AG09309 (cell line): Measurements from ENCODE around the gene BFSP2.
"Not testable (repeated sequence)": the region's sequence is repeated elsewhere in the genome, so short reads cannot be mapped to it uniquely, and the experiment has no call there.

Experiments used
- DNase-seq: peaks from one replicate; pipeline ENCODE4 v3.0.0-alpha.2; 2010; ENCODE audit warnings: low read depth
- H3K4me3 ChIP-seq: 2 replicates; pipeline ENCODE4 v1.5.1; 2011; ENCODE audit warnings: mild to moderate bottlenecking, low read depth, low read length, moderate library complexity; ENCODE audit not compliant: control insufficient read depth
- TF ChIP-seq, protein P1 (sequence below): IDR thresholded peaks from 2 replicates; pipeline ENCODE4 v1.5.1; 2011; ENCODE audit warnings: mild to moderate bottlenecking, low read depth, low read length, inconsistent platforms; ENCODE audit not compliant: insufficient read depth, control insufficient read depth; ENCODE audit errors: missing control alignments

BFSP2 gene

DNA sequence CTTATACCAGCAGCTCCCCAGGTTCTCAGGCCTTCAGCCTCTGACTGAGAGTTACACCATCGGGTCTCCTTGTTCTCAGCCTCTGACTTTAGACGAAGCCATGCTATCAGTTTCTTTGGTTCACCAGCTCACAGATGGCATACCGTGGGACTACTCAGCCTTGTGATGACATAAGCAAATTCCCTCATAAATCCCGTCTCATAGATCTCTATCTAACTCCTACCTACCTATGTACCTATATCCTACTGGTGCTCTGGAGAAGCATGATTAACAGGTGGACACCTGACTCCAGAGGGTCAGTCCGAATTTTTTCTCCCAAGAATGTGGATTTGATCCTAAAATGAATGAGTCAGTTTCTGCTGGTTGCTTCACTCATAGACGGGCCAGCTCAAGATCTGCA, 114.6 kb downstream of the BFSP2 start:
- DNase-seq = no peak
- TF ChIP-seq, protein P1, sequence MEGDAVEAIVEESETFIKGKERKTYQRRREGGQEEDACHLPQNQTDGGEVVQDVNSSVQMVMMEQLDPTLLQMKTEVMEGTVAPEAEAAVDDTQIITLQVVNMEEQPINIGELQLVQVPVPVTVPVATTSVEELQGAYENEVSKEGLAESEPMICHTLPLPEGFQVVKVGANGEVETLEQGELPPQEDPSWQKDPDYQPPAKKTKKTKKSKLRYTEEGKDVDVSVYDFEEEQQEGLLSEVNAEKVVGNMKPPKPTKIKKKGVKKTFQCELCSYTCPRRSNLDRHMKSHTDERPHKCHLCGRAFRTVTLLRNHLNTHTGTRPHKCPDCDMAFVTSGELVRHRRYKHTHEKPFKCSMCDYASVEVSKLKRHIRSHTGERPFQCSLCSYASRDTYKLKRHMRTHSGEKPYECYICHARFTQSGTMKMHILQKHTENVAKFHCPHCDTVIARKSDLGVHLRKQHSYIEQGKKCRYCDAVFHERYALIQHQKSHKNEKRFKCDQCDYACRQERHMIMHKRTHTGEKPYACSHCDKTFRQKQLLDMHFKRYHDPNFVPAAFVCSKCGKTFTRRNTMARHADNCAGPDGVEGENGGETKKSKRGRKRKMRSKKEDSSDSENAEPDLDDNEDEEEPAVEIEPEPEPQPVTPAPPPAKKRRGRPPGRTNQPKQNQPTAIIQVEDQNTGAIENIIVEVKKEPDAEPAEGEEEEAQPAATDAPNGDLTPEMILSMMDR = no peak
- no peak overlapping the region for H3K4me3 ChIP-seq

DNA sequence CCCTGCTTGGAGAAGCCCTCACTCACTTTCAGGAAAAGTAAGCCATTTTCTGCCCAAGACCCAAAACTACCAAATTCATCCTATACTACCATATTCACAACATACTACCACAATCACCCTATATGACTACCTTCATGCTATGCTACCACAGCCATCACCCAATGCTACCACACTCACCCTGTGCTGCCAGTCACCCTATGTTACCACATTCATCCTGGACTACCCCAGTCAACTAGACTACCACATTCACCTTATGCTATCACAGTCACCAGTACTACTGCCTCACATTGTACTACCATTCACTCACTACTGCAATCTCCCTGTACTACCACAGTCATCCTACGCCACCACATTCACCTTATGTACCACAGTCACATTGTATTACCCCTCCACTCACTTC, 115.3 kb downstream of the BFSP2 start:
- no peak overlapping the region for H3K4me3 ChIP-seq
- no peak for DNase-seq
- TF ChIP-seq, protein P1 = no peak

DNA sequence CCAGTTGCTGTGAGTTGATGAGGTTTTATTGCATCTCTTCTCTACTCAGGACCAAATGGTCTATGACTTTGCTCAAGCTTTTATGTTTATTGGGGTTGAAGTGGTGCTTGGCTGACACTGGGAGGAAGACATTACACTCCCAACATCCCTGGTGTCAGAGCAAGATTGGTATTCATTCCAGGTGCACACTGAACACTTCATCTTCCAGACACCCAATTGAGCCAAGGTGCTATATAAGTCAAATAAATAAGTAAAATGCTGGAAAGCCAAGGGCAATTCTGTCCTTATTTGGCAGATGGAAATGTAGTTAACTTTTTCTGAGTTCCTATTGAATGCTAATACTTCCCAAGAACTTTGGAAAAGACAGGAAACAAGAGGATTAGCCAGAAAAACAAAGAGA, 120.4 kb downstream of the BFSP2 start:
- H3K4me3 ChIP-seq = no peak overlapping the region
- TF ChIP-seq, protein P1 = no peak
- DNase-seq = no peak

DNA sequence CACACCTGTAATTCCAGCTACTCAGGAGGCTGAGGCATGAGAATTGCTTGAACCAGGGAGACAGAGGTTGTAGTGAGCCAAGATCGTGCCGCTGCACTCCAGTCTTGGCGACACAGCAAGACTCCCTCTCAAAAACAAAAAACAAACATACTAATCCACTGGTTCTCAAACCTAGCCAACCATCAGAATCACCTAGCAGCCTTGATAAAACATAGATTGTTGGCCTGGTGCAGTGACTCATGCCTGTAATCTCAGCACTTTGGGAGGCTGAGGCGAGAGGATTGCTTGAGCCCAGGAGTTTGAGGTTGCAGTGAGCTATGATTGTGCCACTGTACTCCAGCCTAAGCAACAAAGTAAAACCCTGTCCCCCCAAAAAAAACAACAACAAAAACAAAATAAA, 121.1 kb downstream of the BFSP2 start:
- not testable (repeated sequence) for DNase-seq, H3K4me3 ChIP-seq

DNA sequence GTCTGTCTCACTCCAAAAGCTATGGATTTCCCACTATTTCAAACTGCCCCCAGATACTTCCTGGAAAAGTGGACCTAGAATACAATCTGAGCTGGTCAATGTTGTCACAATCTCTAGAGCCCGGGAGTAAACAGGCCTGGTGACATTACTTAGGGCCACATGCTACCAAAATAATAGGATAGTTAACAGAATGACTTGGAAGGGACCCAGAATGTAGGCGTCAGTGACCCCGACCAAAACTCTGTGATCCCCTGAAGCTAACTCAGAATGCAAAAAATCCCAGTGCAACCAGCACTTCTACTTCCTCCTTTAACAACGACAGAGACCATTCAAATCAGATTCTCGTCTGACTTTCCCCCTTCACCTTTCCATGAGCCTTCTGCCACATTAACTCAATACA, 122.1 kb downstream of the BFSP2 start:
- DNase-seq = no peak
- TF ChIP-seq, protein P1 = no peak
- no peak overlapping the region for H3K4me3 ChIP-seq

DNA sequence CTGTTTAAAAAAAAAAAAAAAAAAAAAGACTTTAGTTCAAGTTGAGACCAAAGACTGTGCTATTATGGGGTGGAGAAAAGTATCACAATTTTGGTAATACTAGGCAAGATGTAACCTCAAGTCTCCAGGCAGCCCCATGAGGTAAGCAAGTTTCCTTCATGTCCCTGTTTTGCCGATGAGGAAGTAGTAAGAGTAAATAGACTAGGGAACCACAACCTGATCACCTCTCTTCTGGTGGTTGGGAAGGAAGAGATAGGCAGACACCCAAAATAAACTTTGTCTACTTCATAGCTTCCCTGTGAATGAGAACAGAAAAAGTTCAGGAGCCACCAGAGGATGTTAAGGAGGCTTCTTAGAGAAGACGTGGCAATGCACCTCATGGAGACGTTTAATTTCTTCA, 123.9 kb downstream of the BFSP2 start:
- not testable (repeated sequence) for H3K4me3 ChIP-seq, DNase-seq
